HL-60/S4 treated with phorbol 12-myristate 13-acetate at 8.2 ng/mL for 4 days and 3 days (cell line): ENCODE results near the gene NAP1L5.

Source experiments
- in situ Hi-C: fragments of 300-500 bp; cut with MboI; formaldehyde crosslinking; loops from 2 replicates; pipeline ENCODE4 v1.15.0; 2022; ENCODE audit warnings: low sequenced_read_pairs

NAP1L5 gene

GRCh38 chr4:88661739-88662138, 35.9 kb downstream of the NAP1L5 start:
- in situ Hi-C loops, result no loop called here

GRCh38 chr4:88660446-88661294, 37.0 kb downstream of the NAP1L5 start:
- in situ Hi-C loops, result no loop called here

- in situ Hi-C loops, result no loop called here
Measured at GRCh38 chr4:88659890-88660208, 37.8 kb downstream of the NAP1L5 start.

- in situ Hi-C loops, result no loop called here
Measured at GRCh38 chr4:88659055-88659889, 38.4 kb downstream of the NAP1L5 start.

- in situ Hi-C loops, result no loop called here
Measured at GRCh38 chr4:88655226-88655625, 42.4 kb downstream of the NAP1L5 start.

- in situ Hi-C loops, result no loop called here
Measured at GRCh38 chr4:88653371-88653946, 44.2 kb downstream of the NAP1L5 start.

- in situ Hi-C loops, result no loop called here
Measured at GRCh38 chr4:88649716-88650115, 47.9 kb downstream of the NAP1L5 start.

- in situ Hi-C loops, result no loop called here
Measured at GRCh38 chr4:88646528-88647280, 50.9 kb downstream of the NAP1L5 start.

- in situ Hi-C loops, result no loop called here
Measured at GRCh38 chr4:88645994-88646393, 51.6 kb downstream of the NAP1L5 start.
